Jurkat, Clone E6-1 (cell line): Measurements from ENCODE around the gene PRDM16.

Experiments
- DNase-seq: peaks from one replicate; pipeline ENCODE4 v3.0.0-alpha.2; 2011; ENCODE audit warnings: low read depth, low spot score
- H3K4me3 ChIP-seq: 2 replicates; pipeline ENCODE4 v1.5.1; 2011; ENCODE audit warnings: mild to moderate bottlenecking, low read length, control low read depth, moderate library complexity

PRDM16 gene

GRCh38 chr1:3146458-3146857, 77.5 kb downstream of the PRDM16 start:
- no peak for DNase-seq
- no peak overlapping the region for H3K4me3 ChIP-seq

DNA sequence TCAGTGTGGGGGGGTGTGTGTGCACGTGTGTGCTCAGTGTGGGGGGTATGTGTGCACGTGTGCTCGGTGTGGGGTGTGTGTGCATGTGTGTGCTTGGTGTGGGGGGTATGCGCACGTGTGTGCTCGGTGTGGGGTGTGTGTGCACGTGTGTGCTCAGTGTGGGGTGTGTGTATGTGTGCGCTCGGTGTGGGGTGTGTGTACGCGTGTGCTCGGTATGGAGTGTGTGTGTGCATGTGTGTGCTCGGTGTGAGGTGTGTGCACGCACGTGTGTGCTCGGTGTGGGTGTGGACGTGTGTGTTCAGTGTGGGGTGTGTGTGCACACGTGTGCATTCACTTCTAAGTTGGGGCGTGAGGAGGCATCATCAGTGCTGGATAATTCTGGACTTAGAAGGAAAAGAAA, 77.9 kb downstream of the PRDM16 start:
- DNase-seq: no peak
- no peak overlapping the region for H3K4me3 ChIP-seq

DNA sequence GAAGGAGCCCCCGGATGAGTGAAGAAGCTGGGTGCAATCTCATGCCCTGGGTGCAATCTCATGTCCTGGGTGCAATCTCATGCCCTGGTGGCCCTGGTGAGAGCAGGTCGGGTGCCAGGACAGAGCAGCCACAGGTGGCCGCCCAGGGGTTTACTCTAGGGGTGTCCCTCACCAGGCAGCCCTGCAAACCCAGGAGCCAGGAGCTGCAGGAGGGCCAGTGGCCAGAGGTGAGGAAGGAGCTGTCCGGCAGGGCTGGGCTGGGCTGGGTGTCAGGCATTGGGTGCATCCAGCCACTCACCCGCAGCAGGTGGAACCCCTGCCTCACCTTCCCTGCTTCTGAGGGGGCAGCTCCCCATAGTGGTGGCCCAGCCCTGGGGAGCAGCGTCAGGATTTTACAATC, 79.2 kb downstream of the PRDM16 start:
- DNase-seq: no peak
- H3K4me3 ChIP-seq: no peak overlapping the region

GRCh38 chr1:3149277-3149676, 80.3 kb downstream of the PRDM16 start:
- DNase-seq: no peak
- no peak overlapping the region for H3K4me3 ChIP-seq

GRCh38 chr1:3151456-3151855, 82.5 kb downstream of the PRDM16 start:
- no peak overlapping the region for H3K4me3 ChIP-seq

DNA sequence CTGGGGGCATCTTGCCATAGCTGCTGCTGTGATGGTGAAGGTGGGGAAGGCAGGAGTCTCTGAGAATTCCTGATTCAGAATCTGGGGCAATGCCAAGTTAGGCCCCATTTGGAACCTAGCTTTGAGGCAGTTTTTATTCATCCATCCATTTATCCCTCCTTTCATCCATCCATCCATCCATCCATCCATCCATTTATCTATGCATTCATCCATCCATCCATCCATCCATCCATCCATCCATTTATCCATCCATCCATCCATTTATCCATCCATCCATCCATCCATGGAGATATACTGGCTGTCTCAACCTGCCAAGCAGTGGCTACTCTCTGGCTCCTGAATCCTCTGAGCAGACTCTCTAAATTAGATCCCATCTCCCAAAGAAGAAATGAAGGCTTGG, 83.1 kb downstream of the PRDM16 start:
- DNase-seq: no peak
- no peak overlapping the region for H3K4me3 ChIP-seq

More at GRCh38 chr1:3151456-3151855, 82.5 kb downstream of the PRDM16 start:
- DNase-seq: no peak

GRCh38 chr1:3153197-3153596, 84.2 kb downstream of the PRDM16 start:
- DNase-seq: no peak
- H3K4me3 ChIP-seq: no peak overlapping the region

DNA sequence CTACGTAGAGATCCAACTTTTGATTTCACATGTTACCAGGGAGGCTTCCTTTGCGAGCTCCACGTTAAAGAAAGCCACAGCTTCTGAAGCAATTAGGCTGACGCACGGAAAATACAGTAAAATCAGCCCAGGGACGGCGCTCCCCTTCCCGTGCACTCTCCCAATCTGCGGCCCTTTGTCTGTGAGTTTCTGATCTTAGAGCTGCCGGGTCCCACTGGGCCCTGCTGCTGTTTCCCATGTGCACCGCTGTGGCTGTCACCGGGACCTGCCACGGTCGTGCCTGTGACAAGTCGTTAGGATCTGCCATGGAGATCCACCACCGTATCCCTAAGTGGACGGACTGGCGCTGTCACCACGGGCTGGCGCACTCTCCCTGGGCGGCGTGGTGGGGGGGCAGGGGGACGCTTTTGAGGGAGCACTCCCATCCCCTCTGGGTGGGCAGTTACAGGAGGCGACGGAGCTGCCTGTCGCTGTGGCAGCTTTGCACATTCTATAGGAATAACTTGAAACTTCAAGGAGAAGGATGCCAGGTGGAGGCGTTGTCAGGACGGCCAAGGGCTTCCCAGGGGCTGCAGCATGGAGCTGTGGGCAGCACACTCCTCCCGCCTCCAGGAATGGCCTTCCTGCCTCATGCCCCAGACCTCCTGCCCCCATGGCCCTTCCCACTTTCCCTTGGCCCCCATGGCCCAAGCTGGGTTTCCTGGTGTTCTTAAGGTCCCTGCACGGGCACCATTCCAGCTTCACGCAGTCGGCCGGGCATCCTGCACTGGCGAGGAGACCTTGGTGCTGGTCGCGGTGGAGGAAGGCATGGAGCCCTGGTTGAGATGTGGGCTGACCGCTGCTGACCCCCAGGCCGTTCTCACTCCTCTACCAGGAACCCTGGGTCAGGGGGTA, 85.1 kb downstream of the PRDM16 start:
- no peak for DNase-seq
- no peak overlapping the region for H3K4me3 ChIP-seq

DNA sequence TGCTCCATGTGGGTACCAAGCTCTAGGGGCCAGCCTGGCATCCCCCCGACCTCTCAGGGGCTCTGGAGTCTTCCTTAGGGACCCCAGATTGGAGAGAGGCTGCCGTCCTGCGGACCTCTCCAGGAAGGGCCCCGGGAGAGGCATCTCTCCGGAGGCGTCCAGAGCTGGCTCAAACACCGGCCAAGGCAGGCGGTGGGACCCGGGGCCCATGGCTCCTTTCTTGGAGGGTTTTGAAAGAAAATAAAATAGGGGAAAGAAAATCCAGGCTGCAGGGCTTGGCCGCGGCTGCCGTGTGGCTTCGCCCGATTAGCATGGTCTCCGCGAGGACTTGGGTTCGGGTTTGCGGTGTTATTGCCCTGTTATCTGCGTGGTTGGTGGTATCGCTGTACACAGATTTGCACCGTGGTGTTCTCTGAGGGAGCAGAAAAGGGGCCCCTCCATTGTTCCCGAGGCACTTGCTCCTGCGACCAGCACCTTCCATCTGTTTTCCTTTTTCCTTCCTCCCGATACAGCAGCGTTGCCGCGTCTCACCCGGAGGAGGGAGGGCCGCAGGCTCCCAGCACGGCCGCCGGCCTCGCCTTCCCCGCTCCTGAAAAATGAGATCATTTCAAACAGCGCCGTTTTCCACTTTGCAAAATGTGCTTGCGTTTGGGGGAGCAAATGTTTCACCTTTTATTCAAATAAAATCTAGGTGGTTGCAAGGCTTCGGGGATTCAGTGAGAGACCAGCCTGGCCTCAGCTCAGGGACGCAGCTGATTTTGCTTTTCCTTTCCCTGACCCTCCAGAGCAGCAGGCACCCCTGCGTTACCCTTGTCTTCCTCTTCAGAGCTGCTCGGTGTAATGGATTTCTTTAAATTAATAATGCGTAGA, 86.3 kb downstream of the PRDM16 start:
- no peak for DNase-seq
- no peak overlapping the region for H3K4me3 ChIP-seq

DNA sequence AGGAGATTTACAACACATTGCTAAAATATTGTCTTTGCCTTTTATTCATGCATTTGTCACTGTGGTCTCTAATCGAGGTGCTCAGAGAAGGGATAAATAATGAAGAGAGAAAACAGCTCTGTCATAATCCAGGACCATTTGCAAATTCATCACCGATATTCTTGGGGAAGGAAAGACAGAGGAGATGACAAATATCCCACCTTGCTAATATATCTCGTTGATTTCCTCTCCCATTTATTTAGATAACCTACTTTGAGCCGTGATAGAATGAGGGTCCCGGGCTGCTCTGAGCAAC, 86.9 kb downstream of the PRDM16 start:
- DNase-seq: no peak
- no peak overlapping the region for H3K4me3 ChIP-seq

- H3K4me3 ChIP-seq: no peak overlapping the region
- no peak for DNase-seq
Measured at GRCh38 chr1:3156936-3157335, 87.9 kb downstream of the PRDM16 start.

DNA sequence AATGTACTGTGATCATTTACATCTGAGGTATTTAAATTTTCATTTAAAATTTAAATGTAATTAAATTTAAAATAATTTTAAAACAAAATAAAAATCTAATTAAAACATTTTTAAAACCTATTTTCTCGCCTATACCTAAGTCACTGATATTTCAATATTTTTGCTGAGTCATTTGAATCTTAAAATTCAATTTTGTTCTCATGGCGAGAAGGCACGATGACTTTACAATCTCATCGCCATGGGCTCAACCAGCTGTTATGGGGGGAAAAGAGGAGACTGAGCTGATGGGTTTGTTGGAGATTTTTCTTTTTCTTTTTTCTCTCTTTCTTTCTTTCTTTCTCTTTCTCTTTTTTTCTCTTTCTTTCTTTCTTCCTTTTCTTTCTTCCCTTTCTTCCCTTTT, 89.3 kb downstream of the PRDM16 start:
- H3K4me3 ChIP-seq: no peak overlapping the region
- no peak for DNase-seq

GRCh38 chr1:3159121-3159520, 90.1 kb downstream of the PRDM16 start:
- H3K4me3 ChIP-seq: no peak overlapping the region

DNA sequence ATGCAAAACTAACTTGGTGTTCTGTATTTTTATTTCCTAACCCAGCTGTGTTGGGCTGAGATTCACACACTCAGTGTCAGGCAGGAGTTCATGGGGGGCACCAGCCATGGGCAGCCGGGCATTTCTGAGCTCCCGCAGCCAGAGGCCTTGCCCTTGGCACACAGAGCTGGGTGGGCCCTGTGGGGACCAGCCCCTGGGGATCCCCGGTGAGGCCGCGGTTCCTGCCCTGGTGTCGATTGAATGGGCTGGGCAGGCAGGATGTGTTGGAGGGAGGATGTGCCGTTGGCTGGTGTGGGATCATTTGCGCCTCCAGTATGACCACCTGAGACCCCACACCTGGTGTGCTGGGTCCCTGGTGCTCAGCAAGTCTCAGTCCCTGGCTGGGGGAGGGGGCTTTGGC, 91.0 kb downstream of the PRDM16 start:
- no peak overlapping the region for H3K4me3 ChIP-seq
- no peak for DNase-seq

More at GRCh38 chr1:3159121-3159520, 90.1 kb downstream of the PRDM16 start:
- DNase-seq: no peak

DNA sequence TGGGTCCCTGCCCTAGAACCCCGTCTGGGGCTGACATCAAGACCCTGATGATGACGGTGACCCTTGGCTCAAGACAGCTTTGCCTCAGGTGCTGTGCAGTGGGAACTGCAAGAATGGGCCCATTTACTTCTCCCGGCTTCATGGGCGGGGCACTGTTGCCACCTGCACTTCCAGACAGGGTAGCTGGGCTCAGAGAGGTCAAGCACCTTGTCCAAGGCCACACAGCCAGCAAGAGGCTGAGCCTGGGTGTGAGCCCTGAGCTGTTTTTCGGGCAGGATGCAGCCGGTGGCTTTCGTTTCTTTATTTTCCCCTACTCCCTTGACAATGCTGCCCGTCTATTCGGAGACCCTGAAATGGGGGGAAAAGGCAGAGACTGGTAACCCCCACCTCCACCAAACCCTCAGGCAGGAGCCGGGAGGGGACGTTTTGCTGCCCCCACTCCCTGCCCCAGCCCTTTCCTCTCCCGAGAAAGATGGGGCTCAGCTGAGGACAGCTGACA, 91.7 kb downstream of the PRDM16 start:
- no peak for DNase-seq

GRCh38 chr1:3161176-3161840, 92.3 kb downstream of the PRDM16 start:
- no peak overlapping the region for H3K4me3 ChIP-seq
- no peak for DNase-seq

More for the DNA sequence above, 91.7 kb downstream of the PRDM16 start:
- no peak overlapping the region for H3K4me3 ChIP-seq

- no peak for DNase-seq
- no peak overlapping the region for H3K4me3 ChIP-seq
Measured at GRCh38 chr1:3162322-3162882, 93.4 kb downstream of the PRDM16 start.

DNA sequence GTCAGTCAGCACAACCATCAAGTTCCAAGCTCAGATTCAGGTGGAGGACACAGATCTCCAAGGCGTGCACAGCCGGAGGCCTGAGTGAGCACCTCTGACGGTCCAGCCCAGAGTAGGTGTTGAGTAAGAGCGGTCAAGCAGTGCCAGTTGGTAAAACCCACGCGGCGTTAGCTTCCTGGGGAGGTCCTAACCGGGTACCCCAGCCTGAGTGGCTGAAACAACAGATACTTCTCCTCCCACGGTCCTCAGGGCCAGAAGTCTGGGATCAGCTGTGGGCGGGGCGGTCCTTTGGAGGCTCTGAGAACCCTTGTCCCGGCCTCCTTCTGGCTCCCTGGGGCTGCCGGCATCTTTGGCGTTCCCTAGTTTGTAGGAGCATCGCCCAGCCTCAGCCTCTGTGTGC, 94.4 kb downstream of the PRDM16 start:
- no peak overlapping the region for H3K4me3 ChIP-seq
- no peak for DNase-seq

DNA sequence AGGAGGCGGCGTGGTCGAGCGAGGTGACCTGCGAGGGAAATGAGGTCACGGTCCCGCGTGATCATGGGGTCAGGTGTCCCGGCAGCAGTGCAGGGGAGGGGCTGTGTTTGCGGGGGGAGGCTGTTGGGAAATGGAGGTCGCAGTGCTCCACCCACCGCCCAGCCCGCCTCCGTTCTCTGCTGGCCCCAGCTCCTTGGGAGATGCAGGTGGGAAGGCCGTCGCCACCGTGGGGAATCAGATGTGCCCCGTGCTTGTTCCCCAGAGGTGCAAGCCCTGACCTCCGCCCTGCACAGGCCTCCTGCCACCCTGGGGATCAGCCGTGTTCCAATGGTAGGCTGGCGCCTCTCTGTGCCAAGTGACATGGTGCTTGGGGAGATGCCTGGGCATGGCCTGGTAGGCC, 95.7 kb downstream of the PRDM16 start:
- DNase-seq: no peak
- no peak overlapping the region for H3K4me3 ChIP-seq
